Stimulated activated CD8-positive, alpha-beta memory T cell treated with anti-CD3 and anti-CD28 coated beads, Interleukin-15, amount 100 ng/mL, for 1 hour (primary cell): Measurements from ENCODE around the gene SLC25A45.

Experiments used
- DNase-seq: peaks from one replicate; pipeline ENCODE4 v3.0.0-alpha.2; 2020; ENCODE audit warnings: low read depth

The SLC25A45 gene

GRCh38 chr11:65382033-65382803 lies at the start of gene SLC25A45:
Gene SLC25A45 (minus strand): TSS chr11:65382646. CDS start chr11:65381951, 695 bp downstream.
- DNase-seq: peak; percentile 78

GRCh38 chr11:65431451-65432099 lies 49.1 kb upstream of the SLC25A45 start:
- no peak for DNase-seq

- no peak for DNase-seq
These were observed 48.2 kb upstream of the SLC25A45 start for GRCh38 chr11:65430406-65431217.

- no peak for DNase-seq
These were observed 47.4 kb upstream of the SLC25A45 start for GRCh38 chr11:65429724-65430405.

DNA sequence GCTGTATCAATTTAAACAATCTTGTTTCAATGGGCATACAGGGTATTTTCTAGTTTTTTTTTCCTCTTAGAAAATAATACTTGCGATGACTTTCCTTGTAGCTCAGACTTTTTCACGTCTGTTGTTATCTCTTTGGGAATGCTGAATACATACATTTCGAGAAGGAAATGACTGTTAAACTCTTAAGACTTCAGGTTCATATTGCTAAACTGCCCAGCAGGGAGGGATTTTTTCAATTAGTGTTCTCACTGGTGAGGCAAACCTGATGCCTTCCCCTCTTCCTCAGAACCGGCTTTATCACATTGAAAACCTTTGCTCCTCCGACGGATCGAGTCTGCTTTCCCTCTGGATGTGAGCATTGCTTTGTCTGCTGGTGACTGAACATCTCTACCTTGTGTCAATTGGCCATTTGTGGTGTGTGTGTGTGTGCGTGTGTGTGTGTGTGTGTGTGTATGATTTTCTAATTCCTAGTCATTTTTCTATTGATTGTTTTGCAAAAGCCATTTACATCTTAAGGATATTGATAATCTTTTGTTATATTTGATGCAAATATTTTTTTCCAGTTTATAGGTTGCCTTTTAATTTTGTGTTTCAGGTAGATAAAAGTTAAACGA lies 46.7 kb upstream of the SLC25A45 start:
- DNase-seq: no peak

GRCh38 chr11:65428578-65429067 lies 46.2 kb upstream of the SLC25A45 start:
- no peak for DNase-seq

GRCh38 chr11:65427691-65428577 lies 45.5 kb upstream of the SLC25A45 start:
- no peak for DNase-seq

DNA sequence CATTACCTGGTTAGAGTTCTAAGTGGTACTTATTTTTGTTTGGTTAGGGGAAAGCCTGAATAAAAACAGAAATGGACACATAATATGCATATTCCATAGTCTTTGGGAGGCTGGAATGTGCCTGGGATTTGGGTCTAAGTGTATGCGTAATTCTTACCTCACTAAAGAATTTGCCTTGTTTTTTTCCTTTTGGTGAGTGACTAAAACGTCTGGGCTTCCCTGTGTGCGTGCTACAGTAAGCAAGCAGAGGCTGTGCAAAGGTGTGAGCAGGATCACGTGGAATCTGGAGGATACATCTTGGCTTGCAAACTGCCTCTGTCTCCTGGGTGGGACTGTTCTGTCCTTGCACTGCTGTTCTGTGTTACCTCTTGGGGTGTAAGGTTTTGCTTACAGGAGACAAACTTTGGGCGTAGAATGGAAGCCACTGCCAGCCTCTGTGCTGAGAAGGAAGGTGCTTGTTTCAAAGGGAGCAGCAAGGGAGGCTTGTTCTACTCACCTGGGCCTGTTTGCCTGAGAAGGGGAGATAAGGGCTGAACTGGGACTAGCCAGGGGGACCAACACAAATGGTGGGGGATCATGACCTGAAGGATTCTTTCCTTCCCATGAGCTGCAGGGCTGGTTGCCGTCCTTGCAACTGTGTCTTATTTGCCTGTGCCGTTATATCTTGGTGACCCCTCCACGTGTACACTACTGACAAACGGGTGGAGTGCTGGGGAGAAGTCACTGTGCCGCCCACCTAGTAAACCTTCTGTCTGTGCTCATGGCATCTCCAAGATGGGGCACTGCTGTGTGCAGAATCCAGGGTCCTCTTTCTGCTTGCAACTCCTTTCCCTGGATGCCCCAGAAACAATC lies 44.6 kb upstream of the SLC25A45 start:
- no peak for DNase-seq

DNA sequence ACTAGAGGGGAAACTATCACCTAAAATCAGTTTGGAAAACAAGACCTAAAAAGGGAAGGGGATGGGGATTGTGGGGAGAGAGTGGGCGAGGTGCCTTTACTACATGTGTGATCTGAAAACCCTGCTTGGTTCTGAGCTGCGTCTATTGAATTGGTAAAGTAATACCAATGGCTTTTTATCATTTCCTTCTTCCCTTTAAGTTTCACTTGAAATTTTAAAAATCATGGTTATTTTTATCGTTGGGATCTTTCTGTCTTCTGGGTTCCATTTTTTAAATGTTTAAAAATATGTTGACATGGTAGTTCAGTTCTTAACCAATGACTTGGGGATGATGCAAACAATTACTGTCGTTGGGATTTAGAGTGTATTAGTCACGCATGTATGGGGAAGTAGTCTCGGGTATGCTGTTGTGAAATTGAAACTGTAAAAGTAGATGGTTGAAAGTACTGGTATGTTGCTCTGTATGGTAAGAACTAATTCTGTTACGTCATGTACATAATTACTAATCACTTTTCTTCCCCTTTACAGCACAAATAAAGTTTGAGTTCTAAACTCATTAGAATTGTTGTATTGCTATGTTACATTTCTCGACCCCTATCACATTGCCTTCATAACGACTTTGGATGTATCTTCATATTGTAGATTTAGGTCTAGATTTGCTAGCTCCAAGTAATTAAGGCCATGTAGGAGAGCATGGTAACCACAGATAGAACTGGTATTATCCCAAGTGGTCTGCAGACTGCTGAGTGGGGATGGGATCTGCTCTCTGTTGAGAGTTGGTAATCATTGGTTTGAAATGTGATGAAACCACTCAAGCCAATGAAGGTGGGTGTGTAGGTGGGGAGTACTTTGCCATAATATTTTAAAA lies 43.8 kb upstream of the SLC25A45 start:
- DNase-seq: no peak

- DNase-seq: peak; percentile 62
These were observed 42.9 kb upstream of the SLC25A45 start for GRCh38 chr11:65425105-65425970.

DNA sequence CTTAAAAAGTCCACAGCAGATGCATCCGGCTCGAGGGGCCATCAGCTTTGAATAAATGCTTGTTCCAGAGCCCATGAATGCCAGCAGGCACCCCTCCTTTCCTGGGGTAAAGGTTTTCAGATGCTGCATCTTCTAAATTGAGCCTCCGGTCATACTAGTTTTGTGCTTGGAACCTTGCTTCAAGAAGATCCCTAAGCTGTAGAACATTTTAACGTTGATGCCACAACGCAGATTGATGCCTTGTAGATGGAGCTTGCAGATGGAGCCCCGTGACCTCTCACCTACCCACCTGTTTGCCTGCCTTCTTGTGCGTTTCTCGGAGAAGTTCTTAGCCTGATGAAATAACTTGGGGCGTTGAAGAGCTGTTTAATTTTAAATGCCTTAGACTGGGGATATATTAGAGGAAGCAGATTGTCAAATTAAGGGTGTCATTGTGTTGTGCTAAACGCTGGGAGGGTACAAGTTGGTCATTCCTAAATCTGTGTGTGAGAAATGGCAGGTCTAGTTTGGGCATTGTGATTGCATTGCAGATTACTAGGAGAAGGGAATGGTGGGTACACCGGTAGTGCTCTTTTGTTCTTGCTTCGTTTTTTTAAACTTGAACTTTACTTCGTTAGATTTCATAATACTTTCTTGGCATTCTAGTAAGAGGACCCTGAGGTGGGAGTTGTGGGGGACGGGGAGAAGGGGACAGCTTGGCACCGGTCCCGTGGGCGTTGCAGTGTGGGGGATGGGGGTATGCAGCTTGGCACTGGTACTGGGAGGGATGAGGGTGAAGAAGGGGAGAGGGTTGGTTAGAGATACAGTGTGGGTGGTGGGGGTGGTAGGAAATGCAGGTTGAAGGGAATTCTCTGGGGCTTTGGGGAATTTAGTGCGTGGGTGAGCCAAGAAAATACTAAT lies 42.0 kb upstream of the SLC25A45 start:
- DNase-seq: no peak

GRCh38 chr11:65423516-65424204 lies 41.2 kb upstream of the SLC25A45 start:
- no peak for DNase-seq

- DNase-seq: peak; percentile 93
These were observed 40.4 kb upstream of the SLC25A45 start, which contains the start of gene NEAT1 for GRCh38 chr11:65422633-65423515. Gene NEAT1 (plus strand): TSS chr11:65422798.

GRCh38 chr11:65421794-65422632 lies 39.6 kb upstream of the SLC25A45 start:
- DNase-seq: peak; percentile 84
